Medulla oblongata (tissue), 1 donor: Measurements from ENCODE around the gene GDAP1L1.
A peak's percentile ranks its signal among the peaks of the same experiment; 100 is the strongest.
"Not testable (repeated sequence)": the region's sequence is repeated elsewhere in the genome, so short reads cannot be mapped to it uniquely, and the experiment has no call there.

Experiments used
- DNase-seq: peaks from one replicate; pipeline ENCODE4 v3.0.0-alpha.2; 2015; ENCODE audit errors: extremely low spot score

GDAP1L1 gene

DNA sequence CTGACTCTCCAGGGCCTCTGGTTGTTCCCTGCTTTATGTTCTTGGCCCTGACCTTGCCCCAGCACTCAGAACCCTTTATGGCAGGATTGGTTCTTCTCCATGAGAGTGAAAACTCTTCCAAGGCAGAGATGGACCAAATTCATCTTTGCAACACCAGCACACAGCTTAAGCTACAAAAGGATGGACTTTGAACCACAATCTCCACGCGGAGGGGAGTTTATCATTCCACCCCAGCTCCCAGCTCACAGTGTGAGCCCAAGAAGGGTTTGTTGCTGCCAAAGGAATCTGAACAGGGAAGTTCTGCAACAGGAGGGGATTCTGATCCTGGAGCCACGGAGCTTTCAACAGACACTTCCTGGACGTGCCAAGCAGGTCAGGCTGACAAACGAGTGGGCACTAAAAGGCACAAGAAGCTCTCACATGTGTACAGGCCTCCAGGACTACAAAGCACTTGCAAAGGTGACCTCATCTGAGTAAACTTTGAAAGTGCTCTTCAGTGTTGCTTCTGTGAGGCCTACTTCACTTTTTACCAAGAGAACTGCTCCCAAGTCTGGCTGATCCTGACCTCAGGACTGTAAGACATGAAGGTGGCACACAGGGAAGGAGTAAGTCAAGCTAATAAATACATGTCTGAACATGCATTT lies 55.0 kb downstream of the GDAP1L1 start:
- no peak for DNase-seq

DNA sequence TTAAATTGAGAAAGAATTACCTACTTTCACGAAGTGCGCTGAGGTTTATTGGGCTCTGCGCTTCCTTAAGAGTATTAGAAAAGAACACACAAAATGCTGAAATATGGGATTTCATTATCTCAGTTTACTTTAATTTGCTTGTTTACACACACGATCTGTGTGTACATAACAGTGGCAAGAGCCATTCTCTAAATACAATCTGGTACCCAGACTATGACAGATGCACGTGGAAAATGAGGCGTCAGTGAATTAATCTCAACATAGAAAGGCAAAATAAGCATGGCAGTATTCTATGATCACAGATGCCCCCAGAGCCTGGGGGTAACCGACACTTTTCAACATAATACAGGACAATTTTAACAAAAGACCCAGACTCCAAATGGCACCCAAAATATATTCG lies 55.6 kb downstream of the GDAP1L1 start:
- no peak for DNase-seq

DNA sequence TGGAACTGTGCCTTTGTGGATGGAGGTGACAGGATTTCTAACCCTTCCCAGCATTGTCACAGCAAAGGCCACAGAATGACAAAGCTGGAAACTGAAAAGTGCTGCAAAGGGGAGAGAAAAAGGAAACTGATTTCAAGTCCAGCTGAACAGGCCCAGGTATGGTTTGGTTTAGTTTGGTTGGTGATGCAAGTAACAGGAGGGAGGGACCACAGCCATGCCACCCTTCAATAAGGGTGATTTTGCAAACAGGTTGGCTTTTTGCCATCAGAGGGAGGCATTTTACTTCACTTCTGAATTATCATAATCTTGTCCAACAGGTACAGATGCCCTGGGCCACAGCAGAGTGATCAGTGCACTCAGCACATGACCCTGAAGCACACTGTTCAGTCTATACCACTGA lies 57.3 kb downstream of the GDAP1L1 start:
- DNase-seq = no peak

DNA sequence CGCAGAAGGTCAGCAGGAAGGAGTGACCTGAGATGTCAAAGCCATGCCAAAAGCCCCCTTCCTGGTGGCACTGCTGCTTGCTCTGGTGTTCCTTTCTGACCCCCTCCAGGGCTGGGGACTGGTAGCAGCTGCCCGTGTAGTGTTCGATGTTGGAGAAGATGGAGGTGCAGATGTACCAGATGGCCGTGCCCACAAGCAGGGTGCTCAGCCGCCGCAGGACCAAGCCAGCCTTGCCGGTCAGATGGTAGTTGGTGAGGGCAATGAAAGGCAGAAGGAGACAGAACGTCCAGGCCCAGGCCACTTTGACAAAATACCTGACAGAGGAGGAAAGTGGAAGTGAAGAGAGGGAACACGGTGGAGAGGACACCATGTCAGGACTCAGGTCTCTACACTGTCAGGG lies 59.8 kb downstream of the GDAP1L1 start:
- no peak for DNase-seq

DNA sequence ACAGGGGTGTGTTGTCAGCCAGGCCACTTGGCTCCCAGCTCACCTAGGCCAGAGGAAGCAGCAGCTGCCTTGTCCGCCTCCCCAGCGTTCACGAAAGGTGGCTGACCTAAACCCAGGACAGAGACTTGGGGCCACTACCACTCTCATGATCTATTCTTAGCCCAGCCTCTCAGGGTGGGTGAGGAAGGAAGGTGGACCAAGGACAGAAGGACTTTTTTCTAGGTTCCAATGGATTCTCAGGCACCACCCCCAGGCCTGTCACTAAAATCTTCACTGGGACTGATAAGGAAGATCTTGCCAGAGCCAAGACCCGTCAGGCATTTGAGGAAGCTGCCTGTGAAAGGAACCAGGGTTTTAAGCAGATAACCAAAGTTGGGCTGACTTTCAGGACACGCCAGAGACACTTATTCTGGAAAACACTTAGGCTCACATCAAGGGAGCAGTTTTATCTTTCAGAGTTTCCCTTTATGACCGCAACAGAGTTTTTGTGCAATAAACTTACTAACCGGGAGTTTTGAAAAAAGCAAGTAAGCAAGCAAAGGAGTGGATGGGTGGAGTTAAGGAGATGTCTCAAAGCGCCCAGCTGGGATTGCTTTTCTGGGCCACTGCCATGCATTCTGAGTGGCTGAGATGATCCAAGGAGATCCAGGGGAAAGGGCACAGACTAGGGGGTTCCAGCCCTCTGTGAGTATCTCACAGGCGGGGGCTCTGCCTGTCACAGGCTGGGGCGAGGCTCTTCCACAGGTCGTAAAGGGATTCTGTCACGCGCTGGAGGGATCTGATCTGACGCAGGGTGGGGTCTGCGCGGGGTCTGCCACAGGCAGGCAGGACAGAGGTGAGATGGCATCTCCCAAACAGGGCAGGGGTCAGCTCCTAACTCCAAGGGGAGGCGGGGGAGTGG lies 62.9 kb downstream of the GDAP1L1 start:
- DNase-seq = peak; percentile 29

DNA sequence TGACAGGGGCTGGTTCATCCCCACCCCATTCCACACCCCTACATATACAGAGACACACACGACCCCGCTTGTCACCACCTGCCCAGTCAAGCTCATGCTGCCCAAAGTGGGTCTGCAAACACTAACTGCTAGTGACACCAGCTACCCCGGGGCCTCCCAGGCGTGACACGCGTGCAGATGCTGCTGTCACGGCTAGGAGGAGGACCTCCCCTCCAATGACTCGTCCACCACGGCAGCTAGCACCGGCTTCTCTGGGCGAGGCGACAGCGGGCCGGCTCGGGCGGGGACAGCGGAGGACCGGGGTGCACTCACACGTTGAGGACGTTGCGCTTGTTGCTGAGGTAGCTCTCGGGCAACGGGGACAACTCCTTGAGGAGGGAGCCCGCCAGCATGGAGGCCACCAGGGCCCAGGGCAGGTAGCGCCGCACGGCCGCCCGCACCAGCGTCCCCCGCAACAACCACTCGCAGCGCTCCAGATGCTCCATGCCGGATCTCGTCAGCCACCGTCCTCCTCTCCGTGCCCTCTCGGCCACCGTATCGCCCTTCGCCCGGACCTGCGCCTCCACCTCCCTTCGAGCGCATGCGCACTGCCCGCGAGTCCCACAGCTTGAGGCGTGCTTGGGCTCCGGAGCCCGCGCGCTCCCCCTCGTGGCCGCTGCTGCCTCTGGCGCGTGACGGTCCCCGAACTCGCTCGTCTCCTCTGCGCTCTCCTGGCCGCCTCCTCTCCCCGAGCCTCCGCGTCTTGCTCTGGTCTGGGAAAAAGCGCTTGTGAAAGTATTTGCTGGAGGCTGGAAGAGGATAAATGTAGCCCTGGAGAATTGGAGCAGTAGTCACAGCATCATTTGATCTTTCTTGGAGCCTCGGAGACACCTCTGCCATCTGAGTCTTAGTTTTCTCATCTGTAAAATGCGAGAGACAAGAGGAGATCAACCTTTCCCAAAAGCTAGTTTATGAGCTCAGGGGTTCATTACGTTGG lies 63.8 kb downstream of the GDAP1L1 start, which contains the start of gene FITM2:
Gene FITM2, minus strand, starts transcription at position 539 of the 976 bp plus-strand sequence. Its CDS starts 54 bp downstream, at position 485.
- DNase-seq = peak; percentile 97

DNA sequence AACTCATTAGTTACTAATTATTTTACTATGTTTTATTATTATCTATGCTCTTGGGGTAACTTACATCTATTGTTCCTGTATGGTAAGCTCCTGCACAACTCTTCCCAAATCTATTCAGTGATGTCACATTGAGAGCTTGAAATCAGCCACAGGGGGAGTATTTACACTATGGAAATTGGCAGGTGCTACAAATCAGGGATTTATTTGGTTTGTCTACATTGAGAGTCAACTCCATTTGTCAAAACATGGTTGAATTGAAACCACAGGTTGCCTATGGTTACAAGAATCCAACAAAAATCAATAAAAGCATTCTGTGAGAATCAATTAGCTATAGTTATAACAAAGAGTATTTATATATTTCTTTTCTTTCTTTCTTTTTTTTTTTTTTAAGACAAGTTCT lies 67.8 kb downstream of the GDAP1L1 start:
- DNase-seq = no peak

DNA sequence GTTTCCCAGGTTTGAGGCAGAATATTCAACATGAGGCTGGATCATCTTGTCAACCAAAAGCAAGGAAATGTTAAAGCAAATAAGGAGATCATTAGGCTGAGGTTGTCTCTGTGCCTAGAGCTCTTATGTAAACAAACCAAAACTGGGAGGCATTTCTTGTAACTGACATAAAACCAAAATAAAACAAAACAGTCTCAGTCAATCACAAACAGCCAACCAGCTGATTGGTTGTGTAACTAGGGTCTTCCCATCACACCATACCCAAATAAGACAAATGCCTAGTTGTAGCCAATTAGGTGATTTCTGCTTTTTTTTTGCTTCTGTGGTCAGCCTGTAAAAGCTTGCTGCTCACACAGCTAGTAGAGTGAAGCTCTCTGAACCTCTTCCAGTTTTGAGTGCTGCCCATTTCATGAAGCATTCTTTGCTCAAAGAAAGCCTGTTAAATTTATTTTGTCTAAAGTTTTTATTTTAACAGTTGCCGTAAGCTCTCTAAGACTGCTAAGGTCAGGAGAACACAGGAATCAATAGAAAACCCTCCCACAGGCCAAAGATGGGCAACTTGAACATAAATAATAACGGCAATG lies 72.8 kb downstream of the GDAP1L1 start:
- DNase-seq = no peak

DNA sequence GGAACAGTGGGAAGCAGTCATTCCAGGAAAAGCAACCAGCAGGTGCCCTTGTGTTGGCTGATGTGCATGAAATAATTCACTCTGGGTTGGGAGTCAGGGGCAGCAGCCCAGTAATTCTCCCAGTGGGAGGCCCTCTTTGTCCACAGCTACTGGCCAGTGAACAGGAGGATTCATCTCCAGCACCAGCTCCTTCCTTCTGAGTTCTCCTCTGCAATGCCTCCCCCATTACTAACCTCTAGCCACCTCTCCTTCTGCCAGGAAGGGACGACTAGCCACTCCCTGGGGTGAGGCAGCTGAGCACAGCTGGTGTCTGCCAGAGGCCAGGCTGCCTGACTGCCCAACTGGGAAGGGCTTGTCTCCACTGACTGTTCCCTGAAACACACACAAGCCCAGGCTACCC lies 77.2 kb downstream of the GDAP1L1 start:
- DNase-seq = no peak

DNA sequence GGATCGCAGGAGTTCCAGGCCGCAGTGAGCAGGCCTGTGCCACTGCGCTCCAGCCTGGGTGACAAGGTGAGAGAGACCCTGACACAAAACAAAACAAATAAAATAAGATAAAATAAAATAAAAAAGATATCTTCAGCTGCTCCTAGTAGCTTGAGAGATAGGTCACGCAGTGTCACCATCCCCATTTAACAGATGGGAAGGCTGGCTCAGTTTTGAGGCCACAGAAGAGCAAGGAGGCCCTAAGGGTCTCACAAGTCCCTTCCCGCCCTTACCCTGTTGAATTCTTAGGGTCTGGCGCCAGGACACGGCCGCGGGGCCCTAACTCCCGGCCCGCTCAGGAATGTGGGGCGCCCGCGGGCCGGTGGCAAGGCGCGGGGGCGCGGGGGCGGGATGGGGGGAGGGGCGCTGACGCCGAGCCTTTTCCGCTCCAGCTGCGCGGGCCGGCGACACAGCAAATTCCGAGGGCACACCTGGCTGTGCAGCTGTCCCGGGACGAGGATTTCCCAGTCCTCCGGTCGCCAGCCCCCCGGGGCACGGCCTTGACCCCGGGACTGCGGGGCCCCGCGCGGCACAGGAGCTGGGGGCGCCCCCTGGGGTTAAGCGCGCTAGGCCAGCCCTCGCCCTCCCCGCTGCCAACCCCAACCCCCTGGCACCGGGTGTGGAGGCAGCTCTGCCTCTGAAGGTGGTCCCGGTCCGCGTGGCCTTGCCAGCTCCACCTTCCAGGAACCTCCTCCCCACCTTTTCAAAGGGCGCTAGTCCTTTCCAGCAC lies 79.5 kb downstream of the GDAP1L1 start:
- no peak for DNase-seq

DNA sequence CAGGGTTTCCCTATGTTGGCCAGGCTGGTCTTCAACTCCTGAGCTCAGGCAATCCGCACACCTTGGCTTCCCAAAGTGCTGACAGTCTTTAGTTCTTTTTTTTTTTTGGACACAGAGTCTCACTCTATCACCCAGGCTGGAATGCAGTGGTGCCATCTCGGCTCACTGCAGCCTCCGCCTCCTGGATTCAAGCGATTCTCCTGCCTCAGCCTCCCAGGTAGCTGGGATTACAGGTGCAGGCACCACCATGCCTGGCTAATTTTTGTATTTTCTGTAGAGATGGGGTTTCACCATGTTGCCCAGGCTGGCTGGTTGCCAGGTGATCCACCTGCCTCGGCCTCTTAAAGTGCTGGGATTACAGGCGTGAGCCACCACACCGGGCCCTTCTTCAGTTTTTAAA lies 80.6 kb downstream of the GDAP1L1 start:
- not testable (repeated sequence) for DNase-seq

DNA sequence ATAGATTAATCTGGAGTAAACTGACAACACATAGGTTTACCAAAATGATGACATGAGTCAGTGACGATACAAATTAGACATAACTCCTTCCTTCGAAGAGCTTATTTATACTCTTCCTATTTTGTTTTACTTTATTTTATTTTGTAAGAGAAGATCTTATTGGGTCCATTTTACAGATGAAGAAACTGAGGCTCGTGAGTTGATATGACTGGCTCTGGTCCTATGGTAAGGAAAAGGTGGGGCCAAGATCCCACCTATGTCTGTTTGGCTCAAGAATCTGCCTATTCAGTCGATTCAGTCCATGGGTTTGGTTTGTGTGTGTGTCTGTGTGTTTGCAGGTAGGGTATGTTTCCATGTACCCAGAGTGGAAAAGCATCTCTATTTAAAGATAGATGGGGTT lies 81.3 kb downstream of the GDAP1L1 start:
- no peak for DNase-seq
